Stimulated activated CD4-positive, alpha-beta T cell treated with anti-CD3 and anti-CD28 coated beads, Interleukin-1b, Interleukin-23, amount 100 ng/mL, for 24 hours (primary cell): Measurements from ENCODE around the gene EPHB4.

Source experiments
- DNase-seq, 4 experiments: peaks; one replicate each; pipeline ENCODE4 v3.0.0-alpha.2; 2020; ENCODE audit warnings: low read depth in 4 of 4, low spot score in 1 of 4

EPHB4 gene

DNA sequence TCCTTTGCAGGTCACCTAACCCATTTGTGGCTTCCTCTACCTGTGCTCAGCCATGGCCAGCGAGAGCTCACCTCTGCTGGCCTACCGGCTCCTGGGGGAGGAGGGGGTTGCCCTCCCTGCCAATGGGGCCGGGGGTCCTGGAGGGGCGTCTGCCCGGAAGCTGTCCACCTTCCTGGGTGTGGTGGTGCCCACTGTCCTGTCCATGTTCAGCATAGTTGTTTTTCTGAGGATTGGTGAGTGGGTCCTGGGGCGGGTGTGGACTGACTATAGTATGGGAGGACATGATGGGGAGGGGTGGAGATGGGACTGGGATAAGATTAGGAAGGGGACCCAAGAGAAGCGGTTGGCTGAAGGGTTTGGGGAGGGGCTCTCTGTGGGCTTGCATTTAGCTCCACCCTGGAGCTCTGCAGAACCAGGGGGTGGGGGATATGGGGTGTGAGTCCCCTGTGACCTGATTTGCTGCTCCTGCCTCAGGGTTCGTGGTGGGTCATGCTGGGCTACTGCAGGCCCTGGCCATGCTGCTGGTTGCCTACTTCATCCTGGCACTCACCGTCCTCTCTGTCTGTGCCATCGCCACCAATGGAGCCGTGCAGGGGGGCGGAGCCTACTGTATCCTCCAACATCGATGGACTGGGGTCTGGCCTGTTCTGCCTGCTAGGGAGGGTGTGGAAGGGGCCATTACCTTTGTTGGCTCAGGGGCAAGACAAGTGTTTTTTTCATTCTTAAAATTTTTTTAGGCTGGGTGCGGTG lies 27.0 kb upstream of the EPHB4 start:
- no peak for DNase-seq

DNA sequence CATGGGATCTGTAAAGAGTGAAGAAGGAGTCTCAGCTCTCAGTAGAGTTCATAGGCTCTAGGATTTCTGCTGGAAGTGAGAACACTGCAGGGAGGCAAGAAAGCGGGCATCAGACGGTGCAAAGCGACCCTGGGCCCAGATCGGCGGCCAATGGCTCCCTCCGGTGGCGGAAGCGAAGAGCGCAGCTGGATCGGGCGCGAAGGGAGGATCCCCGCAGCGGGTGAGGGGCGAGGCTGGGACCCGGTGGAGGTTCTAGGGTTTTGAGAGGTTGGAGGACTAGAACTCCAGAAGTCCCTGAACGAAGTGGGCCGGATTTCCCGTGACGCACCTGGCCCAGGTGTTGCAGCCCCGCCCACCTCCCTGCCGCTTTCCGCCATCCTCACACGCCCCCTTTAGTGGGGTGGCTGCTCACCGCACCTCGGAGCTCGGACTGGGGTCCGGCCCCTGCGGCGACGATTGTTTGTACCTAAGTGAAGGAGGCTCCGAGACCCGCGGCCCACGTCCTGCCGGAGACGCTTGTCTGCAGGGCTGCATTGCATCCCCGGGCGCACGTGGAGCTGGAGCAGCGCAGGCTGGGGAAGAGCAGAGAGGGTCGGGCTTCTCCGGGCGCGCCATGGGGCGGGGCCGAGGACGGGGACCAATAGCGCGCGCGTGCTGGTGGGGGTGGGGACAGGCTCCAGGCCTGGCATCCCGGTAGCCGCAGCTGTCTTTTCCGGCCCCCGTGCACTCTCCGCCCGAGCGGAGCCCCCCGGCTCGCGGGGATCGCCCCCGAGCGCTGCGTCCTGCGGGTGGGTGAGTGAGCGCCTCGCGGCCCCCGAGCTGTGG lies 24.9 kb upstream of the EPHB4 start, which contains the start of gene SLC12A9:
TSS of gene SLC12A9 (plus strand) at position 666 of the 825 bp plus-strand sequence. CDS start 1,485 bp downstream, outside the sequence.
- DNase-seq: peak; percentile 71 to 89 (median 80)

DNA sequence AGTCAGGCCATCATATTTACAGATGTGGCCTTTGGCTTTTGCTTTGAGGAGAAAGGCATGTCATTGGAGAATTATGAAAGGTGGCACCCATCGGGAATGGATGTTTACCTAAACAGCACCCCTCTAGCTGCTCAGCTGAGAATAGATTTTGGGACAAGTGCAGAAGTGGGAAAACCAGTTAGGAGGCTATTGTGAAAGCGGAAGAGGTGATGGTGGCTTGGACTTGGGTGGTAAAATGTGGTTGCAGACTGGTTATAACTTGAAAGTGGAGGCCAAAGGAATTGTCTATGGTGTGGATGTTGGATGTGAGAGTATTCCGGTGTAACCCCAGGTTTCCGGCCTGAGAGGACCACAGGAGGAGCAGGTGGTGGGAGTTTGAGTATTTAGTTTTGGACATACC lies 20.0 kb upstream of the EPHB4 start:
- DNase-seq: no peak

DNA sequence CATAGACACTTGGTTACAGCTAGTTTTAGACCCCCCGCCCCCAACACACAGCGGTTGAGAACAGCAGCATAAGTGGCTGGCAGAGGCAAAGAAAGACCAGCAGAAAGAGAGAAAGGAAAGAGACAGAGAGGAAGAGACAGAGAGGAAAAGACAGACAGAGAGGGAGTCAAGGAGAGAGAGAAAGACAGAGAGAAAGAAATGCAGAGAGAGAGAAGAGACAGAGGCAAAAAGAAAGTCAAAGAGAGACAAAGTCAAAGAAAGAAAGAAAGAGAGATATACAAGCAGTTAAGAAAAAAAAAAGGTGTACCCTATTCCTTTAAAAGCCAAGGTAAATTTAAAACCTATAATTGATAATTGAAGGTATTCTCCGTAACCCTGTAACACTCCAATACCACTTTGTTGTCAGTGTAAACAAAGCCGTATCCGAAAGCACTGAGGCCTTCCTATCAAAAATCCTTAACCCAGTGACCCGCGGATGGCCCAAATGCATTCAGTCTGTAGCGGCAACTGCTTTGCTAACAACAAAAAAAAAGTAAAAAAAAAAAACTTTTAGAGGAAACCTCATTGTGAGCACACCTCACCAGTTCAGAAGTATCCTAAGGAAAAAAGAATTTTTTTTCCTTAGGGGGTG lies 13.3 kb upstream of the EPHB4 start:
- DNase-seq: no peak

DNA sequence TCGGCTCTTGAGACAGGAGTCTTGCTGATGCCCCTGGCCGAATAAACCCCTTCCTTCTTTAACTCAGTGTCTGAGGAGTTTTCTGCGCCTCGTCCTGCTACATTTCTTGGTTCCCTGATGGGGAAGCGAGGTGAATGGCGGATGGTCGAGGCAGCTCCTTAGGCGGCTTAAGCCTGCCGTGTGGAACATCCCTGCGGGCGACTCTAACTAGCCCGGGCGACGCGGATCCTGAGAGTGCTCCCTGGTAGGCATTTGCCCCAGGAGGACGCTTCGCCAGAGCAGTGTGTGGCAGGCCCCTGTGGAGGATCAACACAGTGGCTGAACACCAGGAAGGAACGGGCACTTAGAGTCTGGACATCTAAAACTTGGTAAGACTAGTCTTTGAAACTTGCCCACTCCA lies 12.0 kb upstream of the EPHB4 start:
- no peak for DNase-seq

DNA sequence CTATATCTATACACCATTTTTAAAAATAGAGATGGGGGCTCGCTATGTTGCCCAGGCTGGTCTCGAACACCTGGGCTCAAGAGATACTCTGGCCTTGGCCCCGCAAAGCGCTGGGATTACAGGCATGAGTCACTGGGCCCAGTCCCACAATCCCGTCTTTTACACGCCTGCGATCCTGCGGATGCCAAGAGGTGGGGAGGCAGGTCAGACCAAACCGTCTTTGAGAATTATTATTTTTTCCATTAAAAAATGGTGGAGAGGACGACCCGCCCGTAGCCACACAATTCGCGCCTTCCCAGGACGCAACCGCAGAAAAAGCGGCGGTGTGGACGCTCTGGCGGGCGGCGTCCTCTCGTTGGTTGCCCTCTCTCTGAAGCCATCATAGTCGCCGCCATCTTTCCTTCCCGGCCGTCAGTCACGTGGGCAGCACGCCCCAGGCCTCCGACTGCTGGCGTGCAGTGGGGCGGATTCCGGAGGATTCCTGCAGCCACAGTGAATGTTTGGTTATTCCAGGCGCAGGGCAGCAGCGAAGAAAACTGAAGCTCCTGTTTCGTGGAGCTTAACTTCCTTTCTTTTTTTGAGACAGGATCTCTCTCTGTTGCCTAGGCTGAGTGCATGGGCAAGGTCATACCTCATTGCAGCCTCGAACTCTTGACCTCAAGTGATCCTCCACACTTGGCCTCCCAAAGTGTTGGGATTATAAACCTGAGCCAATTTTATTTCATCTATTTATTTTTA lies 9.9 kb upstream of the EPHB4 start:
- peak; percentile 46 to 72 (median 67) for DNase-seq

DNA sequence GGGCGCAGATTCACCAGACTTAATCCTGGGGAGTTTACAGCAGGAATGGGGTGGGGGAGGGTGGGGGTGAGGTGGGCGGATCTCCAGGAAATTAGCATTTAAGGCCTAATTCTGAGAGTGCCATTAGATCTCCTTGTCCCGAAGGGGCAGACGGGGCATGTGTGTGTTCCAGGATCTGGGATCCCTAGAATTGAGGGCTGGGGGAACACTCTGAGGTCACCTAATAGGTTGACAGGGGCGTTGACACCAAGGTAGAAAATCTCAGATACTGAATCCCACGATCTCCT lies 9.4 kb upstream of the EPHB4 start:
- no peak for DNase-seq

DNA sequence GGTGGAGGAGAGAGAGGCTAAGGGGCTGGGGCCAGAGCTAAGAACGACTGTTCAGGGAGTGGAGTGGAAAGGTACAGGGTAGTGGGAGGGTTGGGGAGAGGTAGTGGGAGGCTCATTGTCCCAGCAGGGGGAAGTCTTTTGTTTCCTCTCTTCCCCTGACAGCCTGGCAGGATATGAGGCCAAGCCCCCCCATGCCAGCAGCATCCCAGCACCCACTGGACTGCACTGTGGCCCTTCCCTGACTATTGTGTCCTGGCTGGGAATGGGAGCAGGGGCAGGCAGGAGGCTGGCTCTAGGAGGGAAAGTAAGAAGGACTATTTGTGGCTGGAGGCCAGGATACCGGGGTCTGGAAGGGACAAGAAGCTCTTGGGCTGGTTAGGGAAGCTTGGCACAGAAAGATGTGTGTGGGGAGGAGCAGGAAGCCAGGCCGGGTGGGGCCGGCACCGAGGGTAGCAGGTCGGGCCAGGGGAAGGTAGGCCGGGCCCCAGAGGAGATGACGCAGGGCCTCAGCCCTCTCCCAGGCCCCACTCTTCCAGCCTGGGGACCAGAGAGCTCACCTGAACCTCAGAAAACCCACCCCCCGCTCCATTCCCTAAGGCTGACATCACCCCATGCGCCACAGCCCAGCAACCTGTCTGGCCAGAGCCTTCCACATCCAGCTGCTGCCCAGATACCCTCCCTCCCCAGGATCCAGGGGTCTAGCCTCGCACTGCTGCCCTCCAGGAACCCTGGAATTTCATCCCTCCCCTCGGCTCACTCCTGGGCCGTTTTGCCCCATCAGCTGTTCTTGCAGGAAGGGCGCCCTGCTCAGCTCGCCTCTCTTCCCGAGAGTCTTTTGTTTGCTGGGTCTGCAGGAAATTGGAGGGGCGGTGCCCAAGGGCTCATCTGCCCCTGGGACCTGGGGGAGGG lies 8.8 kb upstream of the EPHB4 start:
- no peak for DNase-seq

DNA sequence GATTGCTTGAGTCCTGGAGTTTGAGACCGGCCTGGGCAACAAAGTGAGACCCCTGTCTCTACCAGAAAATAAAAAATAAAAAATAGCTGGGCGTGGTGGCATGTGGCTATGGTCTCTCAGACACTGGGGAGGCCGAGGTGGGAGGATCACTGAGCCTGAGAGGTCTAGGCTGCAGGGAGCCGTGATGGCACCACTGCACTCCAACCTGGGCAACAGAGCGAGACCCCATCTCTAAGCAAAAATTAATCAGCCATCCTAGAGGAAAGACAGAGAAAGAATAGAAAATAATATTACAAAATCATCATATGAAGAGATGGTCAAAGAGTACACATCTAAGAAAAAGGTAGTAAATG lies 4.9 kb upstream of the EPHB4 start:
- no peak for DNase-seq

DNA sequence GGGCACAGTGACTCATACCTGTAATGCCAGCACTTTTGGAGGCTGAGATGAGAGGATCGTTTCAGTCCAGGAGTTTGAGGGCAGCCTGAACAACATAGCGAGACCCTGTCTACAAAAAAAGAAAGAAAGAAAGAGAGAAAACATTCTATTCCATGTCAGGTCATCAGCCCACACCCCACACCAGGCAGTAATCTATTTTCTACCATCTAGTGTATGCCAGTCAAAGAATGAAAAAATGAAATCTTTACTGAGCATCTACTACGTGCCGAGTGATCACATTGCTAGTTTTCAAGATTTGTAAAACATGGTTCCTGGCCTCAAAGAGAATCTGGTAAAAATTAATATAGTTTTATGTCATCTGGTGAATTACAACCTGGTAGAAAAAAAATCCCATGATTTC lies 3.1 kb upstream of the EPHB4 start:
- no peak for DNase-seq

DNA sequence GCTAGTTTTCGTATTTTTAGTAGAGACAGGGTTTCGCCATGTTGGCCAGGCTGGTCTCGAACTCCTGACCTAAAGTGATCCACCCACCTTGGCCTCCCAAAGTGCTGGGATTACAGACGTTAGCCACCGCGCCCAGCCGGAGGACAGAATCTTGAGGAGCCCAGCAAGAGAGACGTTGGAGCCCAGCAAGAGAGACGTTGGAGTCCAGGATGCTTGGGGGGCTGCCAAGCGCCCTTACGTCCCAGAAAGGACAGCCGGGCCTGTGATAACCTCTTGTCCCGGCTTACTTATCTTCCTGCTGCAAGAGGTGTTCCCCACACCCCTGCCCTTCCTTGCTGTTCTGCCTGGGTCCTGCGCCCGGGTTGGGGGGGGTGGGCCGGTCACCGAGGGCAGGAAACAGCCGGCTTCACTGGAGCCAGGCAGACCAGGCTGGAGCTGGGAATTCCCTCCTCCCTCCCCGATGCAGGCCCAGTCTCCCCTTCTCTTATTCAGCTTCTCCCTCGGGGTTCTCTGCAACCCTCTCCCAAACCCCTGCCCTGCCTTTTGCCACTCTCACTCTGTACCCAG lies 1.9 kb upstream of the EPHB4 start:
- no peak for DNase-seq

DNA sequence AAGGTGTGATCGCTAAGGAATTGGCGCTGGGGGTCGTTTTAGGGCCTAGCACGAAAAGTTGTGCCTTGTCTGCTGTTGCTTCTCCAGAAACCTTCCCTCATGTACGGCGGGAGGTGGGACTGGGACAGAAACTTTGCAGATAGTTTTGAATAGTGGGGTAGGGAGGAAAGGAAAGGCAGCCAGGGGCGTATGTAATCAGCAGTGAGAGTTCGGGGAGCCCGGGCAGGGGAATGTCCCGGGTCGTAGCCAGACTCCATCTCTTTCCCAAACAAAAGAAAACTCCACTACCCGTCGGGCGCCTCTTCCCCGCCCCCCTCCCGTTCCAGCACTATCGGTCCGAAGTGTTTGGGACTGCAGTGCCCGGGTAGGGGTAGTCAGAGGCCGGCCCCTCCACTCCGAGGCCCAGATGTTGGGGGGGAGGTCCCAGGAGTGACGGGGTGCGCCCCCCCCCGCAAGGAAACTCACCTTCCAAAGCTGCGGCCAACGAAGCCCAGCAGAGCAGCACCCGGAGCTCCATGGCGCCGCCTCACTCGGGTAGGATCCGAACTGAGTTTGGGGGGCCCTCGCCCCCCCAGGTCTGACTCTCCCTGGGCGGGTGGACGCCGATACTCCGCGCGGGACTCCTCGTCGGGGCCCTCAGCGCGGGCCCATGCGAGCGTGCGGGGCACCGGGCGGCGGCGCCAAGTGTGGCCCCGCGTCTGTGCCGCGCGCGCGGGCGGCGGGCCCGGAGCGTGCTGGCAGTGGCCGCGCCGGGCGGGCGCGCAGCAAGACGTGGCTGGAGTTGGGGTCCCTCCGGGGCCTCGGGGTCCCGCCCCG lies 601 bp downstream of the EPHB4 start:
- no peak for DNase-seq

DNA sequence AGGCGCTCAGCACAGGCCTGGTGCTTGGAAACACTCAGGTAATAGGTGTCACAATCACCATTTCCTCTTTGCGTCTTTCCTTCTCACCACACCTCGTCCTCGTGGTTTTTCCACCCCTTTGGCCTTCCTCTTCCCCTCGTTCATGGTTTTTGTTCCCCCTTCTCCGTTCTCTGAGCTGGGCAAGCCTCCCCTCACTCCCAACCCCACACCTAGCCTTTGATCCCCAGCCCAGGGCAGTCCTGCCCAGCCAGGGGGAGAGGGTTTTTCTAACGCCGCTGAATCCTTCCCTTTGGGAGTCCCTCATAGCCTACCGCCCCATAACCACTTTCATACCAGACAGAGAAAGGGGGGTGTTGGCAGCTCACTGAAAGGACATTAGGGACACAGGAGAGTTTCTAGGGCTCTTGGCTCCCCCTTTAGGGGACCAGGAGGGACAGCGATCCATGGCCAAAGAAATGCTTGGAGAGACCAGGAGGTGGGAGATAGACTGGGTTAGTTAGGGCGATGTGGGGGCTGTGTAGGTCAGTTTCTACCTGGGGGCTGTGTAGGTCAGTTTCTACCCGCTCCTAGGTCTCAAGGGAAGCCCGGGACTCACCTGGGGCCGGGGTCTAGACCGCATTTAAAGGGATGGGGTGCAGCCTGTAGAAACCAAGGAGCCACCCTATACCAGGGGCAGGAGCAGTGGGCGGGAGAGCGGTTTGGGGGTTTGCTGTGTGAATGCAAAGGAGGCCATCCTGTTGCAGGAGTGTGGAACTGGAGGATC lies 1.4 kb downstream of the EPHB4 start:
- DNase-seq: no peak

DNA sequence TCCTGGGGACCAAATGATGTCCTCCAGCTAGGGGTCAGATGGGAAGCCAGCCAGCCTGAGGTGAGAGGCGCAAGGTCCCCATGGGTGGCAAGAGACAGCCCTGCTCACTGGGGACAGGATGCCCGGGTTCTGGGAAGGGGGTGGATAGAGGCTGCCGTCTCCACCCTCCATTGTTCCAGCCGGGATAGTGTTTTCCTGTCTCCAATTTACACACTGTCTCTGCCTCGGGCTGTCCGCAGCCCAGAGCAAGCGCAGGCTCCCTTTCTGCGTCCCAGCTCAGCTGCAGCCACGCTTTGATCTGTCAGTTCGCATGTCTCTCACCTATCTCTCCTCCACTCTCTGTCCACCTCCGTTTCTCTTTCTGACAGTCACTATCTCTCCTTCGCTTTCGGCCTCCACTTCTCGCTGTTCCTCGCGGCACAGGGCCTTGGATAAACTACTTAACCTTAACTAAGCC lies 2.1 kb downstream of the EPHB4 start:
- no peak for DNase-seq

DNA sequence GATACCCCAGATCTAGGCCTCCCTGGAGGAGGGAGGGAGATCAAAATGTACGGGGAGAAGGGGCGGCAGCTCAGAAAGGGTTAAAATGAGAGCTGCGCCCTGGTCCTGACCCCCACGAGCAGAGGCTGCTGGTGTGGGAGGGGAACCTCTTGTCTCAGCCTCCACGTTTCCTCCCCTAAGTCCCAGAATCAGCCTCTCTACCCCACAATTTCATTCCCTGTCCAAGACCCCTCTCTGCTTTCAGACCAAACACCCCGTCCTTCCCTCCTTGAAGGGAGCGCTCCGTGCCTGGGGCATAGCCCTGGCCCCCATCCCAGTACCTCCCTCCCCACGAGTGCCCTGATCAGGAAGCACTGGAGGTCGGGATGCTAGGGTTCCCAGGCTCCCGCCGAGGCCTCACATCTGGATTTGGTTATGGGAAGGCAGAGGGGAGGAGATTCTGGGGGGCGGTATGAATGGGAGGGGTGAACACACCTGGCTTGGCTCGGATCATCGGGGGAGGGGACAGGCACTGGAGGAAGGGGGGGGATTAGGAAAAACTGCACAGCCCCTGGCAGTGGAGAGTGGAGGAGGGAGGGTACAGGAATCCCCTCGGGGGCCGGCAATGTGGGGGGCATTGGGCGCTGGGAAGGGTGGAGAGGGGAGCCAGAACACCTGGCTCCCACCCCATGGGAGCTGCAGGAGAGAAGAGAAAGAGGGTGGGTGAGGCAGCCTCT lies 2.7 kb downstream of the EPHB4 start:
- no peak for DNase-seq

DNA sequence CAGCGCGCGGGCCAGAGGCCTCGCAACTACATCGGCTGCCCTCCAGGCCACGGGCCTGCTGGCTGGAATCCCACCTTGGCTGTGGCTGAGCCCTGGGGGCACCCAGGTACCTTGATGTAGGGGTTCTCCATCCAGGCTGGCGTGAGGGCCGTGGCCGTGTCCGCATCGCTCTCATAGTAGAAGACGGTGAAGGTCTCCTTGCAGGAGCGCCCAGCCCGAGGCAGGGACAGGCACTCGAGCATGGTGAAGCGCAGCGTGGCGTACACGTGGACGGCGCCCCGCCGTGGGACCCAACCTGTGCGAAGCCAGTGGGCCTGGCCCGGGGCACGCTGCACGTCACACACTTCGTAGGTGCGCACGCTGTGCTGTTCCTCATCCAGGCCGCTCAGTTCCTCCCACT lies 3.8 kb downstream of the EPHB4 start:
- no peak for DNase-seq

DNA sequence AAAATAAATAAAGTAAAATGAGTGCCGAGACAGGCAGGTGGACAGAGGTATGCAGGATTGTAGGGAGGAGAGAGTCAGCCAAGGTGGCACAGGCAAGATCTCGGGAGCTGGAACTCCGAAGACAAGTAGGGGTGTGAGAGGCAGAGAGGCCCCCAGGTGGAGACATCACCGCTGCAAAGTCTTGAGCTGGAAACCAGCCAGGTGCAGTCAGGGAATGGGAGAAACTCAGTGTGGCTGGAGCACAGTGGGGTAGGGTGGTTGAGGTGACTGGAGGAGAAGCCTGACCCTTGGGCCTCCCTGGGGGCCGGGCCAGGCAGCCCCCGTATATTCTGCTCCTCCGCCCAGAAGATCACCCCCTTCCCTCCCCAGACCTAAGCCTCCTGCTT lies 4.2 kb downstream of the EPHB4 start:
- no peak for DNase-seq
